HEK293T (cell line): ENCODE results near the gene GUK1.

Source experiments
- CTCF ChIA-PET: fragments of 350-600 bp; formaldehyde crosslinking; extraction: SDS; loops from one replicate; lab custom pipeline; 2021; ENCODE audit warnings: antibody characterized with exemption, inconsistent platforms; lab: Yijun Ruan, JAX
- POLR2A ChIA-PET: fragments of 350-600 bp; formaldehyde crosslinking; extraction: SDS; loops from one replicate; lab custom pipeline; 2020; ENCODE audit warnings: antibody characterized with exemption, inconsistent platforms; lab: Yijun Ruan, JAX
- DNase-seq: peaks from one replicate; pipeline ENCODE4 v3.0.0; 2012; ENCODE audit warnings: mixed read lengths; ENCODE audit errors: extremely low spot score
- ARNT ChIP-seq: fragments of 450-650 bp; IDR thresholded peaks from 2 replicates; pipeline ENCODE4 v1.6.1; 2017; ENCODE audit warnings: mild to moderate bottlenecking
- CTBP1 ChIP-seq: fragments of 450-650 bp; IDR thresholded peaks from 2 replicates; pipeline ENCODE4 v1.6.1; 2016; ENCODE audit warnings: borderline replicate concordance
- ELF4 ChIP-seq: fragments of 450-650 bp; IDR thresholded peaks from 2 replicates; pipeline ENCODE4 v1.6.1; 2017; ENCODE audit warnings: antibody characterized with exemption
- FOXA1 ChIP-seq: fragments of 450-650 bp; IDR thresholded peaks from 2 replicates; pipeline ENCODE4 v1.6.1; 2016; ENCODE audit warnings: mild to moderate bottlenecking
- FOXK2 ChIP-seq: fragments of 450-650 bp; IDR thresholded peaks from 2 replicates; pipeline ENCODE4 v1.6.1; 2016; ENCODE audit warnings: mild to moderate bottlenecking
- FOXM1 ChIP-seq: fragments of 450-650 bp; IDR thresholded peaks from 2 replicates; pipeline ENCODE4 v1.6.1; 2017; ENCODE audit warnings: mild to moderate bottlenecking, borderline replicate concordance
- HDGF ChIP-seq: fragments of 450-650 bp; IDR thresholded peaks from 2 replicates; pipeline ENCODE4 v1.6.1; 2017; ENCODE audit warnings: antibody characterized with exemption, borderline replicate concordance
- L3MBTL2 ChIP-seq: fragments of 450-650 bp; conservative IDR thresholded peaks from 2 replicates; pipeline ENCODE4 v1.6.1; 2016; ENCODE audit warnings: mild to moderate bottlenecking
- LEF1 ChIP-seq: fragments of 450-650 bp; IDR thresholded peaks from 2 replicates; pipeline ENCODE4 v1.6.1; 2017; ENCODE audit warnings: mild to moderate bottlenecking, borderline replicate concordance
- NFRKB ChIP-seq: fragments of 450-650 bp; IDR thresholded peaks from 2 replicates; pipeline ENCODE4 v1.6.1; 2016; ENCODE audit warnings: mild to moderate bottlenecking, moderate library complexity
- SP1 ChIP-seq: fragments of 450-650 bp; IDR thresholded peaks from 2 replicates; pipeline ENCODE4 v1.6.1; 2017
- SUZ12 ChIP-seq: fragments of 450-650 bp; IDR thresholded peaks from 2 replicates; pipeline ENCODE4 v1.6.1; 2016; ENCODE audit warnings: mild to moderate bottlenecking
- TARDBP ChIP-seq: fragments of 450-650 bp; IDR thresholded peaks from 2 replicates; pipeline ENCODE4 v1.6.1; 2016
- ZNF384 ChIP-seq: fragments of 450-650 bp; IDR thresholded peaks from 2 replicates; pipeline ENCODE4 v1.6.1; 2016
- TF ChIP-seq, protein P1 (sequence below): fragments of 450-650 bp; IDR thresholded peaks from 2 replicates; pipeline ENCODE4 v1.6.1; 2016

GUK1 gene

DNA sequence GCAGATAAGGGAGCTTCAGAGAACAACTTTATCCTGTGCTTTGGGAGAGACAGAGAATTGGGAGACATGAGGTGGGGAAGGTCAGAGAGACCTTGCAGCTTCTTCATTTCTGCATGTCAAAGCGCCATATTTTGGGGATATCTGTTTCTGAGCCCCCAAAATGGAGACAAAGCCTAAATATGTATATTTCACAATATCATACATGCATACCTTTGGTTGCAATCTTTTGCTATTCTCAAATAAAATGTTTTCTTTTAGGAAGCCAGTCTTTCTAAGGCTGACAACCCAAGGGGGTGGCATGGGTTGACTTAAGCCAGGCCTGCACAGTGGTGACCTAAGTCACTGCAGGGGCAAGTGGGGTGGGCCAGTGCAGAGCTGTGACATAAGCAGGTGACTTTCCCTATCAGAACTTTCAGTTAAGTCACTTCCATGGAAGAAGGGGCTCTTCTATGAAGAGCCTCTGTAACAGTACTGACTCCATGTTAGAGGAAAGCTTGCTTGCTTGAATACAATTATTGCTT, 17.1 kb upstream of the GUK1 start:
- TF ChIP-seq ARNT = no peak
- TF ChIP-seq FOXA1 = no peak
- TF ChIP-seq FOXK2 = no peak
- no peak for TF ChIP-seq L3MBTL2
- TF ChIP-seq, protein P1, sequence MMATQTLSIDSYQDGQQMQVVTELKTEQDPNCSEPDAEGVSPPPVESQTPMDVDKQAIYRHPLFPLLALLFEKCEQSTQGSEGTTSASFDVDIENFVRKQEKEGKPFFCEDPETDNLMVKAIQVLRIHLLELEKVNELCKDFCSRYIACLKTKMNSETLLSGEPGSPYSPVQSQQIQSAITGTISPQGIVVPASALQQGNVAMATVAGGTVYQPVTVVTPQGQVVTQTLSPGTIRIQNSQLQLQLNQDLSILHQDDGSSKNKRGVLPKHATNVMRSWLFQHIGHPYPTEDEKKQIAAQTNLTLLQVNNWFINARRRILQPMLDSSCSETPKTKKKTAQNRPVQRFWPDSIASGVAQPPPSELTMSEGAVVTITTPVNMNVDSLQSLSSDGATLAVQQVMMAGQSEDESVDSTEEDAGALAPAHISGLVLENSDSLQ = no peak
- no peak for TF ChIP-seq SUZ12
- TF ChIP-seq NFRKB = no peak
- no peak for TF ChIP-seq ELF4
- no peak for TF ChIP-seq FOXM1
- ChIA-PET CTCF (interaction anchor here (1.8 kb wide), 1 partner anchor 8 kb away, joined by 6 read pairs; no protein-coding TSS in a partner anchor), POLR2A (no interaction called here)
- peak; percentile 2 for DNase-seq

DNA sequence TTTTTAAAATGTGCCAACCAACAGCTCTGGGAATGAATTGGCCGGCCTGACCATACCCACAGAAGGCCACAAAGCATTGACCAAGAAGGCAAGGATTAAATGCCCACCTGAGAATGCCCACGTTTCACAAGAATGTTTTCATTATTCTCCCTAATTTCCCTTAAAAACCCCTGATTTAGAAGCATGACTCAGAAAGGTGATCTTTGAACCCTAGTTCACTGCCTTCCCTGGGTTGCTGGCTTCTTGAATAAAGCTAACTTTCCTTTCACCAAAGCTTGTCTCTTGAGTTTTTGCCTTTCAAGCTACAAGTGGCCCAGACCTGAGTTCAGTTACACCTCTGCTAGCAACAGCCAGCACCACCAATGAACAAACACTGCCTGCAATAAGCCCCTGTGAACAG, 16.6 kb upstream of the GUK1 start:
- no peak for TF ChIP-seq L3MBTL2
- TF ChIP-seq FOXA1 = no peak
- TF ChIP-seq TARDBP = no peak
- TF ChIP-seq HDGF = no peak
- no peak for TF ChIP-seq ZNF384
- no peak for TF ChIP-seq SUZ12
- no peak for TF ChIP-seq ARNT
- TF ChIP-seq FOXM1 = no peak
- ChIA-PET POLR2A (interaction anchor here (0.6 kb wide), 1 partner anchor 10 kb away, joined by 3 read pairs; no protein-coding TSS in a partner anchor), CTCF (no interaction called here)
- no peak for DNase-seq

DNA sequence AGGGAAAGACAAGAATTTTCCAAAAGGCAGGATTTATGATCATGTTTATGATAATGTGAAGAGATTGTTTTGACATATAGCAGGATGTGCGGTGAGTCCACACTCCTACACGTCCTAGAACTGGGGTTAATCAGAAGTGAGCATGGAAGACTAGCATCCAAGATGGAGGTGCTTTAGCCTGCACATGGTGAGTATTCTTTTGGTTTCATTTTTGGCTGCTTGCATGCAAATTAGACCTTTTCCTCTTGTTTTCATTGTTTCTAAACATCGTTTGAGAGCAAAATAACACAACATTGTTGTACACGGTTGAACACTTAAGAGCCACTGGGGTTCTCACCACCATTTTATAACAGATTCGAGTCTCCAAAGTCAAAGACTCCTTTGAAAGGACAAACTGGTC, 14.9 kb upstream of the GUK1 start:
- DNase-seq = no peak
- ChIA-PET CTCF (no interaction called here), POLR2A (interaction anchor here (1.0 kb wide), 1 partner anchor 43 kb away, joined by 3 read pairs; the partner anchor contains the start of gene ARF1)
- TF ChIP-seq CTBP1 (no peak), SP1 (no peak), ELF4 (no peak), FOXM1 (no peak), NFRKB (no peak), SUZ12 (no peak), ZNF384 (no peak)

DNA sequence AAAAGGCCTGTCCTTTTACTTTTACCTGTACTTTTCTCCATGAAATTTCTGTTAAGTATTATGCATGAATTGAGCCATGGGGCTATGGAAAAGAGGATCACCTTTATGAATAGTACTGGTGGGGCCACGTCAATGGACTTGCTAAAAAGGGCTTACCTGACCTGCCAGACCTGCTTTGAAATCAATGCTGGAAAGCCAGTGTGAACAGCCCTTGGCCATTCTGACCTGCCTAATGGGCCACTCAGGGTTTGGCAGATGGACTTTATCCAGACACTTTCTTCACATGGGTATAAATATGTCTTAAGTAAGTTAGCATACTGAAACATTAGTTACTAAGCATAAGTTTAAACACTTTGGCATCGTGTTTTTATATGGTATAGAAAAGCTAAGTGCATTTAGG, 8.3 kb upstream of the GUK1 start:
- POLR2A ChIA-PET = interaction anchor here (1.0 kb wide), 1 partner anchor 325 kb away, joined by 3 read pairs; a partner anchor contains a TSS
- no peak for DNase-seq
- CTCF ChIA-PET = interaction anchor here (1.7 kb wide), 1 partner anchor 22 kb away, joined by 7 read pairs; the partner anchor contains the start of gene MRPL55
- no peak for TF ChIP-seq CTBP1
- no peak for TF ChIP-seq ARNT
- TF ChIP-seq ELF4 = no peak
- TF ChIP-seq FOXA1 = no peak
- no peak for TF ChIP-seq FOXK2
- no peak for TF ChIP-seq SP1
- TF ChIP-seq HDGF = no peak
- no peak for TF ChIP-seq TARDBP
- no peak for TF ChIP-seq NFRKB

DNA sequence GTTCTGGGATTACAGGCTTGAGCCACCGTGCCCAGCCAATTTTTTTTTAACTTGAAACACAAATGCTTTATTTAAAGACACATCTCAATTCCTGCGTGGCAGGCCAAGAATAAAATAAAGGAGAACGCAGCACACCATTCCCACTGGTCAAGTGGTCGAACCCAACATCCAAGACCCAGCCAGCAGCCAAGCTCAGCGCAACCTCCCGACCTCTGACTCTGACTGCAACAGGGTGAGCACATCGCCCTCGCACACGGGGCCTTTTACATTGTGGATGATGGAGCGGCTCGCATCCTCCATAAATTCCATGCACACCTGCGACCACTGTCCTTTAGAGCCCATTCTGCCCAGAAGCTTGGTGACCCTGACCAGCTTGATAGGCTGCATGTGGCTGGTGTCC, 5.5 kb upstream of the GUK1 start:
- CTCF ChIA-PET = no interaction called here
- POLR2A ChIA-PET = interaction anchor here (1.3 kb wide), 1 partner anchor 24 kb away, joined by 3 read pairs; no protein-coding TSS in a partner anchor
- no peak for DNase-seq

DNA sequence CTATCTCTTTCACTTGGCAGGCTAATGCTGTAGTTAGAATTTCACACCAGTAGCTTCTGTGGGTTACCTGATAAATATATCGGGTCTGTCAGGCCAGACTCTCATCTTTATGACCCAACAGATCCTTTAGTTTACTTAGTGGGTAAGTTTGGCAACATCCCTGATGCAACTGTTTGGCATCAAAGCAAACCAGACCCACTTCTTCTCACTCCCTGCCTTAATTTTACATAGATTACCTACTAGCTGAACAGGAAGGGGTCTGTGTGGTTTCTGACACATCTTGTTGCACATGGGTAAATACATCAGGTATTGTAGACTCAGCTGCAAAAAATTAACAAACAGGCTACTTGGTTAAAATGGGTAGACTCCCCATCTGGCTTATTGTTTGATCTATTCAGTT, 3.2 kb upstream of the GUK1 start:
- CTCF ChIA-PET = no interaction called here
- no peak for DNase-seq
- POLR2A ChIA-PET = interaction anchor here (2.5 kb wide), 1 partner anchor 29 kb away, joined by 12 read pairs; the partner anchor contains the start of gene IBA57
- no peak for TF ChIP-seq FOXA1

More for the DNA sequence above, 5.5 kb upstream of the GUK1 start:
- TF ChIP-seq ELF4 (no peak), L3MBTL2 (no peak), NFRKB (no peak), FOXA1 (no peak), ARNT (no peak), TARDBP (no peak)
- TF ChIP-seq, protein P1 = no peak

DNA sequence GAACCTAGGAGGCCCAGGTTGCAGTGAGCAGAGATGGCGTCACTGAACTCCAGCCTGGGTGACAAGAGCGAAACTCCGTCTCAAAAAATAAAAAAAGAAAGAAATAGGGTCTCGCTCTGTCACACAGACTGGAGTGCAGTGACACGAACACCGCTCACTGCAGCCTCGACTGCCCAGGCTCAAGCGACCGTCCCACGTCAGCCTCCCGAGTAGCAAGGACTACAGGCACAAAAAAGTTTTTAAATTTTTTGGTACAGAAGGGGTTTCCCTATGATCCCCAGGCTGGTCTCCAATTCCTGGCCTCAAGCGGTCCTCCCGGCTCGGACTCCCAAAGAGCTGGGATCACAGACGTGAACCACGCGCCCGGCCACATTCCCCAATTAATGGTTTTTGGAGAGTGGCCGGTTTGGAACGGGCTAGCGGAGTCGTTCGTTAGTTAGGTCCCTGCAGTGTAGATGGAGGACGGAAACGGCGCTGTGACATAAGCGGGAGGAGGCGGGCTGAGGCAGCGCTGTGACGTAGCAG, 611 bp upstream of the GUK1 start:
- ChIA-PET POLR2A (interaction anchor here (1.5 to 2.8 kb wide), 4 partner anchors 14 to 27 kb away, joined by 3 to 8 read pairs (median 8); no protein-coding TSS in a partner anchor), CTCF (no interaction called here)
- TF ChIP-seq LEF1 = no peak
- no peak for TF ChIP-seq FOXK2
- no peak for TF ChIP-seq ELF4
- TF ChIP-seq TARDBP = peak; percentile 86; the same call in 1 of the 2 replicates
- no peak for TF ChIP-seq FOXM1
- no peak for DNase-seq
